IPS DF 19.7 (cell line): Measurements from ENCODE around the gene FKBP8.
"Not testable (repeated sequence)": the region's sequence is repeated elsewhere in the genome, so short reads cannot be mapped to it uniquely, and the experiment has no call there.

Source experiments
- DNase-seq: peaks from one replicate; pipeline ENCODE4 v3.0.0-alpha.2; 2013; ENCODE audit warnings: low read depth, low spot score

Gene FKBP8

GRCh38 chr19:18558604-18559003 is 15.2 kb upstream of the FKBP8 start:
- no peak for DNase-seq

- no peak for DNase-seq
Measured at GRCh38 chr19:18558202-18558555, 14.8 kb upstream of the FKBP8 start.

- peak; percentile 94 for DNase-seq
Measured at GRCh38 chr19:18557411-18558201, 14.2 kb upstream of the FKBP8 start, which contains the start of gene KXD1. Gene KXD1, plus strand, starts transcription at chr19:18557870. Its CDS starts 4,187 bp downstream, at chr19:18562057.

GRCh38 chr19:18551631-18552030 is 8.3 kb upstream of the FKBP8 start:
- DNase-seq: no peak

GRCh38 chr19:18543814-18544475 is 572 bp upstream of the FKBP8 start:
- DNase-seq: no peak

GRCh38 chr19:18541992-18542940 is 1.1 kb downstream of the FKBP8 start:
- no peak for DNase-seq

GRCh38 chr19:18541258-18541991 is 1.9 kb downstream of the FKBP8 start:
- DNase-seq: no peak

GRCh38 chr19:18540200-18540599 is 3.2 kb downstream of the FKBP8 start:
- DNase-seq: not testable (repeated sequence)

GRCh38 chr19:18539372-18539771 is 4.0 kb downstream of the FKBP8 start:
- no peak for DNase-seq

GRCh38 chr19:18538115-18538514 is 5.3 kb downstream of the FKBP8 start:
- no peak for DNase-seq

GRCh38 chr19:18537431-18537830 is 5.9 kb downstream of the FKBP8 start:
- DNase-seq: no peak

- no peak for DNase-seq
Measured at GRCh38 chr19:18536475-18536874, 6.9 kb downstream of the FKBP8 start.

GRCh38 chr19:18533058-18533457 is 10.3 kb downstream of the FKBP8 start:
- DNase-seq: no peak

GRCh38 chr19:18532168-18532890 is 11.0 kb downstream of the FKBP8 start:
- DNase-seq: no peak

GRCh38 chr19:18531485-18531884 is 11.9 kb downstream of the FKBP8 start:
- no peak for DNase-seq

GRCh38 chr19:18529782-18530181 is 13.6 kb downstream of the FKBP8 start:
- no peak for DNase-seq

GRCh38 chr19:18526316-18526715 is 17.1 kb downstream of the FKBP8 start:
- DNase-seq: no peak

GRCh38 chr19:18523841-18524240 is 19.5 kb downstream of the FKBP8 start:
- DNase-seq: no peak

GRCh38 chr19:18522862-18523440 is 20.4 kb downstream of the FKBP8 start:
- not testable (repeated sequence) for DNase-seq
